ENCODE measurements around the gene MAPK4. TPM values are rescaled to one million over a fixed set of nuclear protein-coding genes. Genes with fewer than 3 reads are reported as not detected.
"Not testable (repeated sequence)": the region's sequence is repeated elsewhere in the genome, so short reads cannot be mapped to it uniquely, and the experiment has no call there.

MAPK4 gene
- total RNA-seq, 2 donors from 2014 or later = 2.0 to 3.8 TPM

GRCh38 chr18:50571606-50572005, 11.7 kb downstream of the MAPK4 start:
- peaks cover 11% of the 10 kb centered on the region for H3K9me3 Mint-ChIP-seq
- DNase-seq = no peak
- H3K36me3 Mint-ChIP-seq (ENCODE audit: low read depth) = peaks cover 6% of the 10 kb centered on the region
- Histone ChIP-seq H3K36me3 (ENCODE audit: control insufficient read depth, insufficient read depth, low read length) (no peaks in the 10 kb centered on the region), H3K9me3 (ENCODE audit: control insufficient read depth, low read length) (peaks cover 11% of the 10 kb centered on the region), H3K4me3 (ENCODE audit: low read length) (no peak overlapping the region), H3K9ac (ENCODE audit: extremely low read depth, low read length, poor library complexity, severe bottlenecking) (no peak overlapping the region), H3K4me1 (ENCODE audit: control insufficient read depth, insufficient read depth, low read length) (peaks cover 4% of the 10 kb centered on the region), H3K27me3 (ENCODE audit: control insufficient read depth, insufficient read depth, low read length, poor library complexity, severe bottlenecking) (no peaks in the 10 kb centered on the region), H3K27ac (ENCODE audit: low read depth, low read length) (no peak overlapping the region)
- peaks cover 6% of the 10 kb centered on the region for H3K4me1 Mint-ChIP-seq
- no peak overlapping the region for H3K4me3 Mint-ChIP-seq
- H3K27ac Mint-ChIP-seq = no peak overlapping the region
- 60 to 98% methylated on average over 1 to 2 of the region's 2 CpGs for WGBS, 2 experiments (ENCODE audit: insufficient coverage in 1 of 2, insufficient read length in 1 of 2)
- H3K27me3 Mint-ChIP-seq (ENCODE audit: insufficient read depth) = no peaks in the 10 kb centered on the region
- TF ChIP-seq CTCF (conservative IDR thresholded peaks at IDR 0.05) = no peak

DNA sequence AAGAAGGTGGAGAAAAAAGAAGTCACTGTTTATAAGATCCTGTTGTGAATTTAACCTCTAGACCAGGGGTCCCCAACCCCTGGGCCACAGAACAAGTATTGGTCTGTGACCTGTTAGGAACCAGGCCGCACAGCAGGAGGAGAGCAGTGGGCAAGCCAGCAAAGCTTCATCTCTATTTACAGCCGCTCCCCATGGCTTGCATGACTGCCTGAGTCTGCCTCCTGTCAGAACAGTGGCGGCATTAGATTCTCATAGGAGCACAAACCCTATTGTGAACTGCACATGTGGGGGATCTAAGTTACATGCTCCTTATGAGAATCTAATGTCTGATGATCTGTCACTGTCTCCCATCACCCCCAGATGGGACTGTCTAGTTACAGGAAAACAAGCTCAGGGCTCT, 13.3 kb downstream of the MAPK4 start:
- H3K27ac Mint-ChIP-seq; H3K4me3 Mint-ChIP-seq; H3K27me3 ChIP-seq (ENCODE audit: control insufficient read depth, insufficient read depth, low read length, poor library complexity, severe bottlenecking); H3K4me1 Mint-ChIP-seq; H3K4me3 ChIP-seq (ENCODE audit: low read length); H3K27ac ChIP-seq (ENCODE audit: low read depth, low read length); H3K36me3 ChIP-seq (ENCODE audit: control insufficient read depth, insufficient read depth, low read length); H3K4me1 ChIP-seq (ENCODE audit: control insufficient read depth, insufficient read depth, low read length); H3K9ac ChIP-seq (ENCODE audit: extremely low read depth, low read length, poor library complexity, severe bottlenecking); H3K27me3 Mint-ChIP-seq (ENCODE audit: insufficient read depth); H3K9me3 Mint-ChIP-seq; H3K36me3 Mint-ChIP-seq (ENCODE audit: low read depth); DNase-seq; H3K9me3 ChIP-seq (ENCODE audit: control insufficient read depth, low read length): not testable (repeated sequence)
- 70 to 86% methylated on average over 2 to 3 of the region's 3 CpGs for WGBS, 2 experiments (ENCODE audit: insufficient coverage in 1 of 2, insufficient read length in 1 of 2)

GRCh38 chr18:50573679-50574078, 13.8 kb downstream of the MAPK4 start:
- WGBS, 2 experiments (ENCODE audit: insufficient coverage in 1 of 2, insufficient read length in 1 of 2) = 79 to 84% methylated on average over 3 of the region's 3 CpGs
- H3K9me3 ChIP-seq (ENCODE audit: control insufficient read depth, low read length) = peaks cover 5% of the 10 kb centered on the region
- no peaks in the 10 kb centered on the region for H3K36me3 ChIP-seq (ENCODE audit: control insufficient read depth, insufficient read depth, low read length)
- Mint-ChIP-seq H3K4me1 (peaks cover 6% of the 10 kb centered on the region), H3K27ac (no peak overlapping the region), H3K9me3 (peaks cover 4% of the 10 kb centered on the region), H3K27me3 (ENCODE audit: insufficient read depth) (no peaks in the 10 kb centered on the region), H3K36me3 (ENCODE audit: low read depth) (peaks cover 4% of the 10 kb centered on the region), H3K4me3 (no peak overlapping the region)
- no peak for DNase-seq
- H3K27me3 ChIP-seq (ENCODE audit: control insufficient read depth, insufficient read depth, low read length, poor library complexity, severe bottlenecking) = no peaks in the 10 kb centered on the region
- no peak overlapping the region for H3K9ac ChIP-seq (ENCODE audit: extremely low read depth, low read length, poor library complexity, severe bottlenecking)
- H3K27ac ChIP-seq (ENCODE audit: low read depth, low read length) = no peak overlapping the region
- H3K4me1 ChIP-seq (ENCODE audit: control insufficient read depth, insufficient read depth, low read length) = peaks cover 4% of the 10 kb centered on the region
- TF ChIP-seq CTCF (conservative IDR thresholded peaks at IDR 0.05) = peak; percentile 69
- no peak overlapping the region for H3K4me3 ChIP-seq (ENCODE audit: low read length)

- Histone ChIP-seq H3K4me3 (ENCODE audit: low read length) (no peak overlapping the region), H3K4me1 (ENCODE audit: control insufficient read depth, insufficient read depth, low read length) (no peaks in the 10 kb centered on the region), H3K27me3 (ENCODE audit: control insufficient read depth, insufficient read depth, low read length, poor library complexity, severe bottlenecking) (no peaks in the 10 kb centered on the region), H3K9ac (ENCODE audit: extremely low read depth, low read length, poor library complexity, severe bottlenecking) (no peak overlapping the region), H3K36me3 (ENCODE audit: control insufficient read depth, insufficient read depth, low read length) (no peaks in the 10 kb centered on the region), H3K27ac (ENCODE audit: low read depth, low read length) (no peak overlapping the region), H3K9me3 (ENCODE audit: control insufficient read depth, low read length) (no peaks in the 10 kb centered on the region)
- DNase-seq = no peak
- no peaks in the 10 kb centered on the region for H3K36me3 Mint-ChIP-seq (ENCODE audit: low read depth)
- H3K27ac Mint-ChIP-seq = no peak overlapping the region
- H3K9me3 Mint-ChIP-seq = no peaks in the 10 kb centered on the region
- no peak for TF ChIP-seq CTCF (conservative IDR thresholded peaks at IDR 0.05)
- no peaks in the 10 kb centered on the region for H3K4me1 Mint-ChIP-seq
- peaks cover 4% of the 10 kb centered on the region for H3K27me3 Mint-ChIP-seq (ENCODE audit: insufficient read depth)
- no peak overlapping the region for H3K4me3 Mint-ChIP-seq
- whole genome bisulfite sequencing, 2 experiments (ENCODE audit: insufficient coverage in 1 of 2, insufficient read length in 1 of 2) = 86 to 89% methylated on average over 5 to 6 of the region's 6 CpGs
Measured at GRCh38 chr18:50578030-50578429, 18.1 kb downstream of the MAPK4 start.

Data from endodermal cell (in vitro differentiated cells).